Neuronal stem cell (in vitro differentiated cells): ENCODE measurements around the gene REM1.

Experiments used
- DNase-seq: peaks from one replicate; pipeline ENCODE4 v3.0.0-alpha.2; 2013; ENCODE audit warnings: low spot score
- H2AFZ ChIP-seq: one replicate; pipeline ENCODE4 v1.6.1; 2013; ENCODE audit warnings: mild to moderate bottlenecking, low read length, inconsistent platforms
- H2AK5ac ChIP-seq: 2 replicates; pipeline ENCODE4 v1.6.1; 2013; ENCODE audit warnings: low read depth, mild to moderate bottlenecking, inconsistent platforms, low read length, moderate library complexity, mixed read lengths
- H2BK120ac ChIP-seq: 2 replicates; pipeline ENCODE4 v1.6.1; 2013; ENCODE audit warnings: low read depth, mild to moderate bottlenecking, inconsistent platforms, low read length, moderate library complexity, mixed read lengths
- H2BK12ac ChIP-seq: one replicate; pipeline ENCODE4 v1.6.1; 2013; ENCODE audit warnings: low read length, inconsistent platforms
- H2BK15ac ChIP-seq: 2 replicates; pipeline ENCODE4 v1.6.1; 2013; ENCODE audit warnings: mild to moderate bottlenecking, low read length, inconsistent platforms, mixed read lengths
- H2BK5ac ChIP-seq: one replicate; pipeline ENCODE4 v1.6.1; 2013; ENCODE audit warnings: inconsistent platforms, mild to moderate bottlenecking, low read length, moderate library complexity
- H3K14ac ChIP-seq: one replicate; pipeline ENCODE4 v1.6.1; 2013; ENCODE audit warnings: low read length, inconsistent platforms
- H3K18ac ChIP-seq: 2 replicates; pipeline ENCODE4 v1.6.1; 2013; ENCODE audit warnings: low read length, inconsistent platforms
- H3K23ac ChIP-seq: 2 replicates; pipeline ENCODE4 v1.6.1; 2013; ENCODE audit warnings: low read depth, mild to moderate bottlenecking, mixed read lengths, low read length, inconsistent platforms; ENCODE audit not compliant: poor library complexity
- H3K27ac ChIP-seq: replicated peaks from 3 replicates; pipeline ENCODE4 v1.5.1; 2013; ENCODE audit warnings: low read length, inconsistent platforms
- H3K27me3 ChIP-seq, 3 experiments: 2 replicates each; pipeline ENCODE4 v1.6.1; 2013; ENCODE audit warnings: low read length in 3 of 3, mild to moderate bottlenecking in 2 of 3, inconsistent platforms in 1 of 3, low read depth in 1 of 3, mixed read lengths in 1 of 3, moderate library complexity in 1 of 3; ENCODE audit not compliant: control insufficient read depth in 3 of 3, insufficient read depth in 3 of 3
- H3K36me3 ChIP-seq, 2 donors: replicated peaks in 1 of 2; 2 replicates each; pipeline ENCODE4 v1.6.1; 2013; ENCODE audit warnings: low read length in 2 of 2; ENCODE audit not compliant: control insufficient read depth in 2 of 2, insufficient read depth in 2 of 2
- H3K4ac ChIP-seq: 2 replicates; pipeline ENCODE4 v1.6.1; 2013; ENCODE audit warnings: inconsistent platforms, mild to moderate bottlenecking, low read length, moderate library complexity
- H3K4me1 ChIP-seq, 2 donors: 1 replicate in 1 of 2; 2 replicates in 1 of 2; pipeline ENCODE4 v1.6.1; 2013; ENCODE audit warnings: low read length in 2 of 2, low read depth in 1 of 2; ENCODE audit not compliant: control insufficient read depth in 2 of 2, insufficient read depth in 1 of 2
- H3K4me2 ChIP-seq: one replicate; pipeline ENCODE4 v1.6.1; 2013; ENCODE audit warnings: mild to moderate bottlenecking, low read length, inconsistent platforms; ENCODE audit not compliant: insufficient read depth, poor library complexity, severe bottlenecking
- H3K4me3 ChIP-seq, 2 donors: 2 replicates each; pipeline ENCODE4 v1.5.1; 2013; ENCODE audit warnings: low read length in 2 of 2, mild to moderate bottlenecking in 2 of 2, inconsistent platforms in 1 of 2, moderate library complexity in 1 of 2
- H3K79me1 ChIP-seq: one replicate; pipeline ENCODE4 v1.6.1; 2013; ENCODE audit warnings: low read depth, mild to moderate bottlenecking, inconsistent platforms, low read length, moderate library complexity
- H3K9ac ChIP-seq: one replicate; pipeline ENCODE4 v1.6.1; 2013; ENCODE audit warnings: mild to moderate bottlenecking, low read depth, low read length, inconsistent platforms; ENCODE audit not compliant: poor library complexity
- H3K9me3 ChIP-seq, 2 donors: replicated peaks in 1 of 2; 2 replicates each; pipeline versions ENCODE3 to v1.6.1; 2013; ENCODE audit warnings: low read length in 2 of 2, mild to moderate bottlenecking in 2 of 2, inconsistent platforms in 1 of 2, low read depth in 1 of 2, mixed read lengths in 1 of 2, moderate library complexity in 1 of 2; ENCODE audit not compliant: control insufficient read depth in 2 of 2, insufficient read depth in 1 of 2
- H4K8ac ChIP-seq: one replicate; pipeline ENCODE4 v1.6.1; 2013; ENCODE audit warnings: low read depth, mild to moderate bottlenecking, inconsistent platforms, low read length, moderate library complexity
- H4K91ac ChIP-seq: one replicate; pipeline ENCODE4 v1.6.1; 2013; ENCODE audit warnings: low read length, low read depth, mild to moderate bottlenecking, inconsistent platforms; ENCODE audit not compliant: poor library complexity
- WGBS, 2 donors: extraction: QIAGEN DNeasy Blood & Tissue Kit; methylation state at CpG; one replicate each; pipeline ENCODE4 v1.1.7; 2013; ENCODE audit warnings: missing lambda C conversion rate in 2 of 2, mixed read lengths in 1 of 2; ENCODE audit not compliant: insufficient read length in 2 of 2, insufficient replicate concordance in 1 of 2; ENCODE audit errors: extremely low coverage in 2 of 2; 5-methylcytosine and 5-hydroxymethylcytosine counted together

Gene REM1

GRCh38 chr20:31430568-31431115, 44.4 kb upstream of the REM1 start:
- Histone ChIP-seq H3K9ac (no peak overlapping the region), H3K9me3 (peaks cover 0 to 4% of the 10 kb centered on the region in 2 donors), H3K27me3 (no peaks in the 10 kb centered on the region), H3K27ac (no peak overlapping the region), H2AFZ (no peak overlapping the region), H2AK5ac (no peak overlapping the region), H3K18ac (no peak overlapping the region), H2BK120ac (no peak overlapping the region), H3K4ac (no peak overlapping the region), H3K36me3 (no peaks in the 10 kb centered on the region), H3K4me2 (no peak overlapping the region), H4K91ac (no peak overlapping the region), H3K4me1 (no peaks in the 10 kb centered on the region), H3K79me1 (no peaks in the 10 kb centered on the region), H2BK5ac (no peak overlapping the region), H4K8ac (no peak overlapping the region), H3K23ac (no peak overlapping the region), H3K14ac (no peak overlapping the region), H2BK15ac (no peak overlapping the region), H3K4me3 (no peak overlapping the region), H2BK12ac (no peak overlapping the region)
- no peak for DNase-seq
- WGBS, 2 donors, result no CpG with 5 or more reads among the region's 4 CpGs

DNA sequence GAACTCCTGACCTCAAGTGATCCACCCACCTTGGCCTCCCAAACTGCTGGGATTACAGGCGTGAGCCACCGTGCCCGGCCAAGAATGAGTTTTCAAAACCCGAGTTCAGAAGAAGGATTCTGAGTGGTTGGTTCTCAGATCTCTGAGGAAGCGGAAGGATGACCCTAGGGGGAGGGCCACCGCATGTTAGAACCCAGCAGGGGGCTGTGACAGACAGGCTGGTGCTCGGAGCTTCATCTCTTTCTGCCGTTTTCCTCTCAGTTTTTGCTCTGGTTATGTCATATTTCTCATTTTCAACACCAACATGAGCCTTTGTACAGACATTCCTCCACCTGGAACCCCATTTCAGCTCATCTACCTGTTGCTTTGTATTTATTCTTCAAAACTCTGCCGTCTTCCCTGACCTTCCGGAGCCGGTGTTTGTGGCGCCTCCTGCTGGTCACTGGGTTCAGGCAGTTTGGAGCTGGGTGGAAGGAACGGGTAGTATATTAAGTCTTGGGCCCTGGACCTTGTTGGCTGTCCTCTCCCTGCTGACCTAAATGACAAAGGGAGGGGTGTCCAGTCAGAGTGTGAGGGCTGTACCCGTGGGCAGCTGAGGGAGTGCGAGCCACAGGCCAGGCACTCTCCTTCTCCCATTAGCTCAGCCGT, 35.0 kb upstream of the REM1 start, which contains the start of gene DEFB123:
Gene DEFB123 (plus strand): TSS at position 621 of the 648 bp plus-strand sequence. CDS start 67 bp downstream, outside the sequence.
- no peak within 1 kb of the TSS for H4K8ac ChIP-seq
- H3K27ac ChIP-seq, result no peak within 1 kb of the TSS
- peaks cover 0 to 34% of the 10 kb centered on the region in 2 donors for H3K9me3 ChIP-seq
- no peak within 1 kb of the TSS for H3K9ac ChIP-seq
- H2AFZ ChIP-seq, result no peak within 1 kb of the TSS
- no peak within 1 kb of the TSS for H2AK5ac ChIP-seq
- H3K4ac ChIP-seq, result no peak within 1 kb of the TSS
- H4K91ac ChIP-seq, result no peak within 1 kb of the TSS
- no peak within 1 kb of the TSS for H2BK15ac ChIP-seq
- no peak within 1 kb of the TSS for H3K18ac ChIP-seq
- no peak within 1 kb of the TSS for H2BK120ac ChIP-seq
- H3K36me3 ChIP-seq, result no peaks in the 10 kb centered on the region
- no peaks in the 10 kb centered on the region for H3K4me1 ChIP-seq
- no peak within 1 kb of the TSS for H3K23ac ChIP-seq
- H3K79me1 ChIP-seq, result no peaks in the 10 kb centered on the region
- H2BK5ac ChIP-seq, result no peak within 1 kb of the TSS
- no peak within 1 kb of the TSS for H3K4me2 ChIP-seq
- H3K27me3 ChIP-seq, result peaks cover 0 to 12% (median 0%) of the 10 kb centered on the region in 3 experiments
- no peak within 1 kb of the TSS for H3K14ac ChIP-seq
- peak within 1 kb of the TSS in 1 of 2 donors; percentile 23 for H3K4me3 ChIP-seq
- no peak for DNase-seq
- WGBS, 2 donors, result no CpG with 5 or more reads among the region's 16 CpGs
- H2BK12ac ChIP-seq, result no peak within 1 kb of the TSS

- Histone ChIP-seq H3K14ac (no peak overlapping the region), H3K4me2 (no peak overlapping the region), H3K23ac (no peak overlapping the region), H2BK15ac (no peak overlapping the region), H2AK5ac (no peak overlapping the region), H3K4me3 (no peak overlapping the region), H3K9me3 (peaks cover 9 to 18% of the 10 kb centered on the region in 2 donors), H3K4ac (no peak overlapping the region), H3K27me3 (peaks cover 0 to 5% (median 0%) of the 10 kb centered on the region in 3 experiments), H2BK5ac (no peak overlapping the region), H3K9ac (no peak overlapping the region), H3K27ac (no peak overlapping the region), H2BK12ac (no peak overlapping the region), H4K91ac (no peak overlapping the region), H3K36me3 (no peaks in the 10 kb centered on the region), H2BK120ac (no peak overlapping the region), H2AFZ (no peak overlapping the region), H3K18ac (no peak overlapping the region), H3K79me1 (no peaks in the 10 kb centered on the region), H3K4me1 (peaks cover 0 to 3% of the 10 kb centered on the region in 2 donors), H4K8ac (no peak overlapping the region)
- no CpG with 5 or more reads among the region's 12 CpGs for WGBS, 2 donors
- no peak for DNase-seq
Measured at GRCh38 chr20:31446084-31446819, 28.8 kb upstream of the REM1 start.
